ENCODE data around the gene TET3.

Gene TET3

DNA sequence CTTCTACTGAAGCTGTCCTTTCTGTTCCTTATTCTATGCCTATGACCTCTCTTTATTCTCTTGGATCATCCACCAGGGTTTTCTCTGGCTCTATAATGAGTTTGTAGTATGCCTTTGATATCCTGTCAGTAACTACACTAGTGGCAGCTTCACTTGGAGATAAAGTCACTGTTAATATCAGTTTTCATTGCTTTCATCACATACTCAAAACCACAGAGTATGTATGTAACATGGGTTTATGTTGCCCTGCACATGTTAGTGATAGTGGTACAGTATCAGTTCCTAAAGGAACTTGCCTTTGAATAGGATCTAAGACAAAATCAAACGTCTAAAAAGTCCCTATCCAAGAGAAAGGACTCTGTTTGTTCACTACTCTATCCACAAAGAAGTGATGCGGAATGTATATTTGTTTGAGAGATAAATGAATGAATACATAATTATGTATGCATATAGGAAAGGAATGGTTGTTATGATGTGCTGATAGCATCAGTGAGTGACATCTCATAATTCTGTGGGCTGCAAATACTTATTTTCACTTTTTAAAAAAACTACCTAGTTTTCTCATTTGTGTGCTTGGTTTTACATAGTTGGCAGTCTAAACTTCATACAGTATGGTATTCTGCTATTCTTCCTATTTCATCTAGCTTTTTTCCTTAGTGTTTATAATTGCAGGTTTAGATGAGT lies 45.1 kb downstream of the TET3 start:
- peak; percentile 55 to 73 for DNase-seq
- TF ChIP-seq POLR2A (IDR thresholded peaks at IDR 0.05; ENCODE audit: low read length) (no peak), GATA1 (IDR thresholded peaks at IDR 0.05; ENCODE audit: low read depth, low read length) (no peak)

DNA sequence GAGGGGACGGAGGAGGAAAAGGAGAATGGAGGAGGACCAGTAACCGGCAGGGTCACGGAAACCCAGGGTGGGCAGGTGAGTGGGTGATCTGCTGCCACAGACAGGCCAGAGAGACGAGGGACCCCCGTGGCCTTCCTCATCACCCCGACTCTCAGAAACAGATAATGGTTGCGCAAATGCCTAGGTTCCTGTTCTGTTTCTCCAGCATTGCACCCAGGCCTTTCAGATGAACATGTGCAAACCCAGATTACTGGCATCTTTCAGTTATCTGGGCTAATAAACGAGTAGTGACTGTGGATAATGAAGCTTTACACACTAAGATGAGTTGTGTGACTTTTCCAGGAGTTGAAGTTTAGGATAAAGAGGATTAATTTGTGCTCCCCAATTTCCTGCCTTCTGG lies 46.5 kb downstream of the TET3 start:
- TF ChIP-seq GATA1 (IDR thresholded peaks at IDR 0.05; ENCODE audit: low read depth, low read length) (no peak), POLR2A (IDR thresholded peaks at IDR 0.05; ENCODE audit: low read length) (no peak)
- DNase-seq, result peak; percentile 81 to 87

DNA sequence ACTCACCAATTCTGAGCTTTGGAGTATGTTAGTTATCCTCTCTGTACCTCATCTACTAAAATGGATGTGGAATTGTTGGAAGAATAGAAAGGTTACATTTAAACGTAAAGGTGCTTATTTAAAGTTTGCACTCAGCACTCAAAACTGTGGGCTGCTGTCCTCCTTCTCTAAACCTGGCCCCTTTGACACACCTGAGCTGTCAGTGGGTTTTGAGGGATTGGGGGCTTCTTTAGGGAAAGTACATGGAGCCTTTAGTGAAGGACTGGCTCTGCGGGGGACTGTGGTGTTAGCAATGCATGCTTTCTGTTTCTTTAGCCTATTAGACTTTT lies 47.2 kb downstream of the TET3 start:
- no peak for TF ChIP-seq GATA1 (IDR thresholded peaks at IDR 0.05; ENCODE audit: low read depth, low read length)
- TF ChIP-seq POLR2A (IDR thresholded peaks at IDR 0.05; ENCODE audit: low read length), result no peak
- DNase-seq, result no peak

DNA sequence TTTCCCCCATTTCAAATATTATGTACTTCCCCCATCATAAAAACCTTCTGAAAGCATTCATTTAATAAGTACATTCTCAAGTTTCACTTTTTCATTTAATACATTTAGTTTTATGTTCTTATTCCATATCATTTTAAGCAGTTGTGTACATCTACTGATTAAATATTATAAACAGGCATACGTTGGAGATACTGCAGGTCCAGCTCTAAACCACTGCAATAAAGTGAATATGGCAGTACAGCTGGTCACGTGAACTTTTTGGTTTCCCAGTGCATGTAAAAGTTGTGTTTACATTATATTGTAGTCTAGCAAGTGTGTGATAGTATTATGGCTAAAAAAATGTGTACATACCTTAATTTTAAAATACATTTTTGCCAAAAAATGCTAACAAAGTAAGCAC lies 48.7 kb downstream of the TET3 start:
- DNase-seq, result peak in 1 of 2 experiments; percentile 53
- TF ChIP-seq POLR2A (IDR thresholded peaks at IDR 0.05; ENCODE audit: low read length), result no peak
- TF ChIP-seq GATA1 (IDR thresholded peaks at IDR 0.05; ENCODE audit: low read depth, low read length), result no peak

All from erythroblast (primary cell).